SHP77 (cell line): Measurements from ENCODE around the gene DEFB121.
"Not testable (repeated sequence)": the region's sequence is repeated elsewhere in the genome, so short reads cannot be mapped to it uniquely, and the experiment has no call there.

Experiments
- DNase-seq, 2 experiments: peaks; one replicate each; lab custom pipeline; 2025; lab: John Stamatoyannopoulos, UW

The DEFB121 gene

GRCh38 chr20:31406115-31406514 is at the start of gene DEFB121:
Gene DEFB121, minus strand, starts transcription at chr20:31406215. Its CDS starts 63 bp downstream, at chr20:31406152.
- no peak for DNase-seq

- DNase-seq: no peak
Measured at GRCh38 chr20:31454361-31454760, 48.3 kb upstream of the DEFB121 start.

GRCh38 chr20:31452575-31452974 is 46.6 kb upstream of the DEFB121 start:
- no peak for DNase-seq

- no peak for DNase-seq
Measured at GRCh38 chr20:31449511-31450414, 43.7 kb upstream of the DEFB121 start.

- DNase-seq: no peak
Measured at GRCh38 chr20:31446084-31446819, 40.2 kb upstream of the DEFB121 start.

- no peak for DNase-seq
Measured at GRCh38 chr20:31440012-31440659, 34.1 kb upstream of the DEFB121 start, which contains the start of gene DEFB123. Gene DEFB123, plus strand, starts transcription at chr20:31440632. Its CDS starts 67 bp downstream, at chr20:31440699.

- DNase-seq: no peak
Measured at GRCh38 chr20:31430568-31431115, 24.6 kb upstream of the DEFB121 start.

GRCh38 chr20:31427576-31427975 is 21.6 kb upstream of the DEFB121 start:
- DNase-seq: not testable (repeated sequence)

GRCh38 chr20:31426891-31427551 is 21.0 kb upstream of the DEFB121 start:
- DNase-seq: not testable (repeated sequence)

- no peak for DNase-seq
Measured at GRCh38 chr20:31425797-31426196, 19.8 kb upstream of the DEFB121 start.

- no peak for DNase-seq
Measured at GRCh38 chr20:31418307-31418706, 12.3 kb upstream of the DEFB121 start.

- no peak for DNase-seq
Measured at GRCh38 chr20:31415653-31416052, 9.6 kb upstream of the DEFB121 start.

GRCh38 chr20:31414381-31414780 is 8.4 kb upstream of the DEFB121 start:
- no peak for DNase-seq

GRCh38 chr20:31410011-31410410 is 4.0 kb upstream of the DEFB121 start:
- DNase-seq: no peak

GRCh38 chr20:31403886-31404285 is 2.1 kb downstream of the DEFB121 start:
- DNase-seq: no peak

- no peak for DNase-seq
Measured at GRCh38 chr20:31394900-31395299, 11.1 kb downstream of the DEFB121 start.

GRCh38 chr20:31392836-31393235 is 13.2 kb downstream of the DEFB121 start:
- DNase-seq: no peak

- DNase-seq: no peak
Measured at GRCh38 chr20:31390490-31390889, 15.5 kb downstream of the DEFB121 start, which contains the start of gene DEFB119. Gene DEFB119, minus strand, starts transcription at chr20:31390590. Its CDS starts 107 bp downstream, at chr20:31390483.

GRCh38 chr20:31374346-31374745 is 31.7 kb downstream of the DEFB121 start:
- DNase-seq: no peak

- no peak for DNase-seq
Measured at GRCh38 chr20:31368301-31368700, 37.7 kb downstream of the DEFB121 start, which contains the start of gene DEFB118. Gene DEFB118, plus strand, starts transcription at chr20:31368601. Its CDS starts 50 bp downstream, at chr20:31368651.

- not testable (repeated sequence) for DNase-seq
Measured at GRCh38 chr20:31364272-31364671, 41.7 kb downstream of the DEFB121 start.
